ENCODE results near the gene CLCA2. TPM values are rescaled to one million over a fixed set of nuclear protein-coding genes. Genes with fewer than 3 reads are reported as not detected.

The CLCA2 gene
- total and polyA plus RNA-seq, 2 experiments from 2014 or later = not detected

DNA sequence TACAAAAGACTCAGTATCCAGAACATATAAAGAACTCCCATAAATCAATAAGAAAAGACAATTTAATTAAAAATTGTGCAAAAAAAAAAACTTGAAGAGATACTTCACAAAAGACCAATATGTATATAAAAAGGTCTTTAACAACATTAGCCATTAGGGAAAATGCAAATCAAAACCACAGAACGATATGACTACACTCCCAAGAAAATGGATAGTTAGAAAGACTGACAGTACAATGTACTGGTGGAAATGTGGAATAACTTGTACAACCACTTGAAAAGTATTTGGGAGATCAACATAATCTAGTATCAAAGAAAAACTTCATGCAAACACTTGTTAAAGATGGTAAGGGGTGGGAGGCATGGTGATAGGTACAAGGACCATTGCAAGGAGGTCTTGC, 40.8 kb downstream of the CLCA2 start:
- H3K9me2 ChIP-seq (ENCODE audit: insufficient read depth) = no peaks in the 10 kb centered on the region
- H3F3A ChIP-seq (replicated peaks; ENCODE audit: low read depth) = no peaks in the 10 kb centered on the region
- DNase-seq (ENCODE audit: low spot score) = no peak
- ATAC-seq = no peak
- no peak overlapping the region for H3K4me3 Mint-ChIP-seq
- H2AFZ ChIP-seq = no peak overlapping the region
- no peak for TF ChIP-seq POLR2AphosphoS5 (IDR thresholded peaks at IDR 0.05; ENCODE audit: low read depth)
- TF ChIP-seq ZNF331 (CRISPR knock-in tag; IDR thresholded peaks at IDR 0.05; ENCODE audit: low read depth) = no peak
- TF ChIP-seq, protein P1, sequence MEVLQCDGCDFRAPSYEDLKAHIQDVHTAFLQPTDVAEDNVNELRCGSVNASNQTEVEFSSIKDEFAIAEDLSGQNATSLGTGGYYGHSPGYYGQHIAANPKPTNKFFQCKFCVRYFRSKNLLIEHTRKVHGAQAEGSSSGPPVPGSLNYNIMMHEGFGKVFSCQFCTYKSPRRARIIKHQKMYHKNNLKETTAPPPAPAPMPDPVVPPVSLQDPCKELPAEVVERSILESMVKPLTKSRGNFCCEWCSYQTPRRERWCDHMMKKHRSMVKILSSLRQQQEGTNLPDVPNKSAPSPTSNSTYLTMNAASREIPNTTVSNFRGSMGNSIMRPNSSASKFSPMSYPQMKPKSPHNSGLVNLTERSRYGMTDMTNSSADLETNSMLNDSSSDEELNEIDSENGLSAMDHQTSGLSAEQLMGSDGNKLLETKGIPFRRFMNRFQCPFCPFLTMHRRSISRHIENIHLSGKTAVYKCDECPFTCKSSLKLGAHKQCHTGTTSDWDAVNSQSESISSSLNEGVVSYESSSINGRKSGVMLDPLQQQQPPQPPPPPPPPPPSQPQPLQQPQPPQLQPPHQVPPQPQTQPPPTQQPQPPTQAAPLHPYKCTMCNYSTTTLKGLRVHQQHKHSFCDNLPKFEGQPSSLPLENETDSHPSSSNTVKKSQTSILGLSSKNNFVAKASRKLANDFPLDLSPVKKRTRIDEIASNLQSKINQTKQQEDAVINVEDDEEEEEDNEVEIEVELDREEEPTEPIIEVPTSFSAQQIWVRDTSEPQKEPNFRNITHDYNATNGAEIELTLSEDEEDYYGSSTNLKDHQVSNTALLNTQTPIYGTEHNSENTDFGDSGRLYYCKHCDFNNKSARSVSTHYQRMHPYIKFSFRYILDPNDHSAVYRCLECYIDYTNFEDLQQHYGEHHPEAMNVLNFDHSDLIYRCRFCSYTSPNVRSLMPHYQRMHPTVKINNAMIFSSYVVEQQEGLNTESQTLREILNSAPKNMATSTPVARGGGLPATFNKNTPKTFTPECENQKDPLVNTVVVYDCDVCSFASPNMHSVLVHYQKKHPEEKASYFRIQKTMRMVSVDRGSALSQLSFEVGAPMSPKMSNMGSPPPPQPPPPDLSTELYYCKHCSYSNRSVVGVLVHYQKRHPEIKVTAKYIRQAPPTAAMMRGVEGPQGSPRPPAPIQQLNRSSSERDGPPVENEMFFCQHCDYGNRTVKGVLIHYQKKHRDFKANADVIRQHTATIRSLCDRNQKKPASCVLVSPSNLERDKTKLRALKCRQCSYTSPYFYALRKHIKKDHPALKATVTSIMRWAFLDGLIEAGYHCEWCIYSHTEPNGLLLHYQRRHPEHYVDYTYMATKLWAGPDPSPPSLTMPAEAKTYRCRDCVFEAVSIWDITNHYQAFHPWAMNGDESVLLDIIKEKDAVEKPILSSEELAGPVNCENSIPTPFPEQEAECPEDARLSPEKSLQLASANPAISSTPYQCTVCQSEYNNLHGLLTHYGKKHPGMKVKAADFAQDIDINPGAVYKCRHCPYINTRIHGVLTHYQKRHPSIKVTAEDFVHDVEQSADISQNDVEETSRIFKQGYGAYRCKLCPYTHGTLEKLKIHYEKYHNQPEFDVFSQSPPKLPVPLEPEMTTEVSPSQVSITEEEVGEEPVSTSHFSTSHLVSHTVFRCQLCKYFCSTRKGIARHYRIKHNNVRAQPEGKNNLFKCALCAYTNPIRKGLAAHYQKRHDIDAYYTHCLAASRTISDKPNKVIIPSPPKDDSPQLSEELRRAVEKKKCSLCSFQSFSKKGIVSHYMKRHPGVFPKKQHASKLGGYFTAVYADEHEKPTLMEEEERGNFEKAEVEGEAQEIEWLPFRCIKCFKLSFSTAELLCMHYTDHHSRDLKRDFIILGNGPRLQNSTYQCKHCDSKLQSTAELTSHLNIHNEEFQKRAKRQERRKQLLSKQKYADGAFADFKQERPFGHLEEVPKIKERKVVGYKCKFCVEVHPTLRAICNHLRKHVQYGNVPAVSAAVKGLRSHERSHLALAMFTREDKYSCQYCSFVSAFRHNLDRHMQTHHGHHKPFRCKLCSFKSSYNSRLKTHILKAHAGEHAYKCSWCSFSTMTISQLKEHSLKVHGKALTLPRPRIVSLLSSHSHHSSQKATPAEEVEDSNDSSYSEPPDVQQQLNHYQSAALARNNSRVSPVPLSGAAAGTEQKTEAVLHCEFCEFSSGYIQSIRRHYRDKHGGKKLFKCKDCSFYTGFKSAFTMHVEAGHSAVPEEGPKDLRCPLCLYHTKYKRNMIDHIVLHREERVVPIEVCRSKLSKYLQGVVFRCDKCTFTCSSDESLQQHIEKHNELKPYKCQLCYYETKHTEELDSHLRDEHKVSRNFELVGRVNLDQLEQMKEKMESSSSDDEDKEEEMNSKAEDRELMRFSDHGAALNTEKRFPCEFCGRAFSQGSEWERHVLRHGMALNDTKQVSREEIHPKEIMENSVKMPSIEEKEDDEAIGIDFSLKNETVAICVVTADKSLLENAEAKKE (CRISPR knock-in tag; IDR thresholded peaks at IDR 0.05) = no peak
- no peak for TF ChIP-seq STAT1 (IDR thresholded peaks at IDR 0.05; ENCODE audit: unreplicated experiment)
- TF ChIP-seq JUNB (IDR thresholded peaks at IDR 0.05; ENCODE audit: unreplicated experiment) = no peak
- no peak for TF ChIP-seq EZH2phosphoT487 (IDR thresholded peaks at IDR 0.05; ENCODE audit: unreplicated experiment)
- no peak for TF ChIP-seq NANOG (IDR thresholded peaks at IDR 0.05; ENCODE audit: borderline replicate concordance)
- TF ChIP-seq, protein P2, sequence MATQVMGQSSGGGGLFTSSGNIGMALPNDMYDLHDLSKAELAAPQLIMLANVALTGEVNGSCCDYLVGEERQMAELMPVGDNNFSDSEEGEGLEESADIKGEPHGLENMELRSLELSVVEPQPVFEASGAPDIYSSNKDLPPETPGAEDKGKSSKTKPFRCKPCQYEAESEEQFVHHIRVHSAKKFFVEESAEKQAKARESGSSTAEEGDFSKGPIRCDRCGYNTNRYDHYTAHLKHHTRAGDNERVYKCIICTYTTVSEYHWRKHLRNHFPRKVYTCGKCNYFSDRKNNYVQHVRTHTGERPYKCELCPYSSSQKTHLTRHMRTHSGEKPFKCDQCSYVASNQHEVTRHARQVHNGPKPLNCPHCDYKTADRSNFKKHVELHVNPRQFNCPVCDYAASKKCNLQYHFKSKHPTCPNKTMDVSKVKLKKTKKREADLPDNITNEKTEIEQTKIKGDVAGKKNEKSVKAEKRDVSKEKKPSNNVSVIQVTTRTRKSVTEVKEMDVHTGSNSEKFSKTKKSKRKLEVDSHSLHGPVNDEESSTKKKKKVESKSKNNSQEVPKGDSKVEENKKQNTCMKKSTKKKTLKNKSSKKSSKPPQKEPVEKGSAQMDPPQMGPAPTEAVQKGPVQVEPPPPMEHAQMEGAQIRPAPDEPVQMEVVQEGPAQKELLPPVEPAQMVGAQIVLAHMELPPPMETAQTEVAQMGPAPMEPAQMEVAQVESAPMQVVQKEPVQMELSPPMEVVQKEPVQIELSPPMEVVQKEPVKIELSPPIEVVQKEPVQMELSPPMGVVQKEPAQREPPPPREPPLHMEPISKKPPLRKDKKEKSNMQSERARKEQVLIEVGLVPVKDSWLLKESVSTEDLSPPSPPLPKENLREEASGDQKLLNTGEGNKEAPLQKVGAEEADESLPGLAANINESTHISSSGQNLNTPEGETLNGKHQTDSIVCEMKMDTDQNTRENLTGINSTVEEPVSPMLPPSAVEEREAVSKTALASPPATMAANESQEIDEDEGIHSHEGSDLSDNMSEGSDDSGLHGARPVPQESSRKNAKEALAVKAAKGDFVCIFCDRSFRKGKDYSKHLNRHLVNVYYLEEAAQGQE (IDR thresholded peaks at IDR 0.05; ENCODE audit: unreplicated experiment) = no peak
- no peak for TF ChIP-seq EZH2 (IDR thresholded peaks at IDR 0.05; ENCODE audit: low read depth, unreplicated experiment)
- no peak for TF ChIP-seq ZNF114 (CRISPR knock-in tag; IDR thresholded peaks at IDR 0.05)
- TF ChIP-seq CREB1 (CRISPR knock-in tag; IDR thresholded peaks at IDR 0.05; ENCODE audit: low read depth) = no peak
- TF ChIP-seq, protein P3, sequence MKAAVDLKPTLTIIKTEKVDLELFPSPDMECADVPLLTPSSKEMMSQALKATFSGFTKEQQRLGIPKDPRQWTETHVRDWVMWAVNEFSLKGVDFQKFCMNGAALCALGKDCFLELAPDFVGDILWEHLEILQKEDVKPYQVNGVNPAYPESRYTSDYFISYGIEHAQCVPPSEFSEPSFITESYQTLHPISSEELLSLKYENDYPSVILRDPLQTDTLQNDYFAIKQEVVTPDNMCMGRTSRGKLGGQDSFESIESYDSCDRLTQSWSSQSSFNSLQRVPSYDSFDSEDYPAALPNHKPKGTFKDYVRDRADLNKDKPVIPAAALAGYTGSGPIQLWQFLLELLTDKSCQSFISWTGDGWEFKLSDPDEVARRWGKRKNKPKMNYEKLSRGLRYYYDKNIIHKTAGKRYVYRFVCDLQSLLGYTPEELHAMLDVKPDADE (IDR thresholded peaks at IDR 0.05) = no peak
- TF ChIP-seq, protein P4, sequence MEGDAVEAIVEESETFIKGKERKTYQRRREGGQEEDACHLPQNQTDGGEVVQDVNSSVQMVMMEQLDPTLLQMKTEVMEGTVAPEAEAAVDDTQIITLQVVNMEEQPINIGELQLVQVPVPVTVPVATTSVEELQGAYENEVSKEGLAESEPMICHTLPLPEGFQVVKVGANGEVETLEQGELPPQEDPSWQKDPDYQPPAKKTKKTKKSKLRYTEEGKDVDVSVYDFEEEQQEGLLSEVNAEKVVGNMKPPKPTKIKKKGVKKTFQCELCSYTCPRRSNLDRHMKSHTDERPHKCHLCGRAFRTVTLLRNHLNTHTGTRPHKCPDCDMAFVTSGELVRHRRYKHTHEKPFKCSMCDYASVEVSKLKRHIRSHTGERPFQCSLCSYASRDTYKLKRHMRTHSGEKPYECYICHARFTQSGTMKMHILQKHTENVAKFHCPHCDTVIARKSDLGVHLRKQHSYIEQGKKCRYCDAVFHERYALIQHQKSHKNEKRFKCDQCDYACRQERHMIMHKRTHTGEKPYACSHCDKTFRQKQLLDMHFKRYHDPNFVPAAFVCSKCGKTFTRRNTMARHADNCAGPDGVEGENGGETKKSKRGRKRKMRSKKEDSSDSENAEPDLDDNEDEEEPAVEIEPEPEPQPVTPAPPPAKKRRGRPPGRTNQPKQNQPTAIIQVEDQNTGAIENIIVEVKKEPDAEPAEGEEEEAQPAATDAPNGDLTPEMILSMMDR (conservative IDR thresholded peaks at IDR 0.05; ENCODE audit: low read depth in 2 of 2) = no peak
- H3K27me3 ChIP-seq (ENCODE audit: insufficient read depth) = no peaks in the 10 kb centered on the region
- no peaks in the 10 kb centered on the region for H3K9me3 Mint-ChIP-seq
- H4K20me1 ChIP-seq (replicated peaks; ENCODE audit: insufficient read depth) = no peaks in the 10 kb centered on the region
- no peaks in the 10 kb centered on the region for H3K4me1 ChIP-seq (ENCODE audit: insufficient read depth)
- no peaks in the 10 kb centered on the region for H3K27me3 Mint-ChIP-seq (ENCODE audit: insufficient read depth, low read depth, poor library complexity)
- no peak overlapping the region for H3K4me3 ChIP-seq
- no peaks in the 10 kb centered on the region for H3K36me3 Mint-ChIP-seq (ENCODE audit: low read depth)
- no peak overlapping the region for H3K27ac Mint-ChIP-seq
- H3K4me1 Mint-ChIP-seq = no peaks in the 10 kb centered on the region
- H3K27ac ChIP-seq (ENCODE audit: low read depth) = no peak overlapping the region
- H3K36me3 ChIP-seq (ENCODE audit: insufficient read depth) = no peaks in the 10 kb centered on the region
- H3K4me2 ChIP-seq = no peak overlapping the region
- no peaks in the 10 kb centered on the region for H3K79me2 ChIP-seq (replicated peaks; ENCODE audit: insufficient read depth)

Data from GM23338 (cell line).